Memory B cell (primary cell): ENCODE measurements around the gene CPN2.

Experiments used
- ATAC-seq: fragments of 150-1000 bp; cut with Tn5 transposase; 2 replicates; pipeline ENCODE4 v1.10.0; 2021; ENCODE audit warnings: low read depth, mild to moderate bottlenecking, moderate library complexity
- DNase-seq, 2 donors: peaks; one replicate each; pipeline ENCODE4 v3.0.0; 2022; ENCODE audit warnings: low spot score in 2 of 2
- H3K27ac Mint-ChIP-seq: one replicate; pipeline ENCODE4 v1.8.0; 2022; ENCODE audit warnings: mild to moderate bottlenecking, moderate library complexity, mixed read lengths
- H3K27me3 Mint-ChIP-seq: one replicate; pipeline ENCODE4 v1.8.0; 2022; ENCODE audit warnings: mixed read lengths
- H3K36me3 Mint-ChIP-seq: one replicate; pipeline ENCODE4 v1.8.0; 2022; ENCODE audit warnings: mild to moderate bottlenecking, mixed read lengths
- H3K4me1 Mint-ChIP-seq: one replicate; pipeline ENCODE4 v1.8.0; 2022; ENCODE audit warnings: mixed read lengths
- H3K4me3 Mint-ChIP-seq: one replicate; pipeline ENCODE4 v1.8.0; 2022; ENCODE audit warnings: mild to moderate bottlenecking, moderate library complexity, mixed read lengths
- H3K9me3 Mint-ChIP-seq: one replicate; pipeline ENCODE4 v1.8.0; 2022; ENCODE audit warnings: mixed read lengths

CPN2 gene

DNA sequence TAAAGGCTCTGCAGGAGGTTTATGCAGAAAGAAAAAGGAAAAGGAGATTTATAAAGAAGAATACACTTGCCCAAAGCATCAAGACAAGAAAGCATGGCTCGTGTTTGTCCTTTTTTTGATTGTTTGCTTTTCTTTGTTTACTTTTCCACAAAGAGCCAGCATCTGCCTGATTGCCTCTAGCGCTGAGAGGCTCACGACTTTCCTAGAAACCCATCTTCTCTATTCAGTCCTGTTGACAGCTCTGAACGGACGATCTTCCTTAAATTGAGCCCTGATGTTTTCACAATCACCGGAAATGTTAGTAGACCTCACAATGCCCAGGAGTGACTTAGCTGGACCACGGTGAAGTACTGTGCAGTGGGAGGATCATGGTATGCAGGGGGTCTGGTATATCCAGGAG lies 35.5 kb upstream of the CPN2 start:
- Mint-ChIP-seq H3K36me3 (no peaks in the 10 kb centered on the region), H3K9me3 (peaks cover 6% of the 10 kb centered on the region), H3K4me1 (no peaks in the 10 kb centered on the region), H3K4me3 (no peak overlapping the region), H3K27me3 (peaks cover 10% of the 10 kb centered on the region), H3K27ac (no peak overlapping the region)
- no peak for DNase-seq
- no peak for ATAC-seq

DNA sequence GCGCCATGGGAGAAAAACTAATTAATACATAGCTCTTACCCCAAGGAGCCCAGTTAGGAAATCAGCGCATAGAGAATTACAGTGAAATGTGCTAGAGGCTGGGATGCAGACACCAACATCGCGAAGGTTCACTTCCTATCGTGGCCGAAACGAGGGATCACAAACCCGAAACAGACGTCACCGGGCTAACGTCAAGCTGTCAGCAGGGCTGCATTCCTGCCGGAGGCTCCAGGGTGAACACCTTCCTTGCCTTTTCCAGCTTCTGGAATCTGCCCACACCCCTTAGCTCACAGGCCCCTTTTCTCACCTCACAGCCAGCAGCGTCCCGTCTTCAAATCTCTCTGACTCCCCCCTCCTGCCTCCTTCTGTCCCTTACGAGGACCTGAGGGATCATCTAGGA lies 34.9 kb upstream of the CPN2 start:
- peaks cover 6% of the 10 kb centered on the region for H3K9me3 Mint-ChIP-seq
- no peaks in the 10 kb centered on the region for H3K4me1 Mint-ChIP-seq
- no peak overlapping the region for H3K27ac Mint-ChIP-seq
- DNase-seq (no peak), ATAC-seq (no peak)
- peaks cover 13% of the 10 kb centered on the region for H3K27me3 Mint-ChIP-seq
- H3K4me3 Mint-ChIP-seq: no peak overlapping the region
- no peaks in the 10 kb centered on the region for H3K36me3 Mint-ChIP-seq

DNA sequence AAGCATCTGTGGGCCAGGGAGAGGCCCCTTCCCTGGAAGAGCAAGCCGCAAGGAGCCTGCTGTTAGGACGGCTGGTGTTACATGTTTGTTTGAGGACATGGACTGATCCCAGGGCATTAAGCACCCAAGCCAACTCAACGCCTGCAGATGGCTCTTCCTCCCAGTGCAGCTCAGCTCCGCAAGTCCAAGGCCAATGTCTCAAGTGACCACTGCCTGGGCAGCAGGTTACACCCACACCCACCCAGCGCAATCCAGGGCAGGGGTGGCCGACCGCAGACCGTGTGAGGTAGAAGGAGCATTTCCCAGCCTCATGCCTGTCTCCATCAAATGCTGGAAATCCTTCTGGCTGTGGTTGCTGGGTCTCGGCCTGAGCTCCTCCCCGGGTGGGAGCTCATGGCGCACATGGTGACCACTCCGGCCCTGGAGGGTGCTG lies 33.5 kb upstream of the CPN2 start:
- Mint-ChIP-seq H3K4me1 (no peaks in the 10 kb centered on the region), H3K4me3 (no peak overlapping the region), H3K27ac (no peak overlapping the region), H3K36me3 (no peaks in the 10 kb centered on the region), H3K27me3 (peaks cover 15% of the 10 kb centered on the region), H3K9me3 (no peaks in the 10 kb centered on the region)
- DNase-seq (no peak), ATAC-seq (no peak)

GRCh38 chr3:194384156-194384555 lies 33.0 kb upstream of the CPN2 start:
- H3K4me3 Mint-ChIP-seq: no peak overlapping the region
- H3K27ac Mint-ChIP-seq: no peak overlapping the region
- DNase-seq: no peak

GRCh38 chr3:194383276-194383940 lies 32.3 kb upstream of the CPN2 start:
- H3K27me3 Mint-ChIP-seq: peaks cover 15% of the 10 kb centered on the region
- no peak for DNase-seq
- H3K36me3 Mint-ChIP-seq: no peaks in the 10 kb centered on the region
- no peaks in the 10 kb centered on the region for H3K9me3 Mint-ChIP-seq
- H3K4me3 Mint-ChIP-seq: no peak overlapping the region
- H3K4me1 Mint-ChIP-seq: no peaks in the 10 kb centered on the region
- H3K27ac Mint-ChIP-seq: no peak overlapping the region
- no peak for ATAC-seq

More at GRCh38 chr3:194384156-194384555, 33.0 kb upstream of the CPN2 start:
- Mint-ChIP-seq H3K9me3 (no peaks in the 10 kb centered on the region), H3K27me3 (peaks cover 12% of the 10 kb centered on the region), H3K4me1 (no peaks in the 10 kb centered on the region), H3K36me3 (no peaks in the 10 kb centered on the region)
- ATAC-seq: no peak

GRCh38 chr3:194382892-194383223 lies 31.7 kb upstream of the CPN2 start:
- no peak overlapping the region for H3K27ac Mint-ChIP-seq
- peaks cover 17% of the 10 kb centered on the region for H3K27me3 Mint-ChIP-seq
- no peaks in the 10 kb centered on the region for H3K9me3 Mint-ChIP-seq
- H3K36me3 Mint-ChIP-seq: no peaks in the 10 kb centered on the region
- no peak overlapping the region for H3K4me3 Mint-ChIP-seq
- DNase-seq (no peak), ATAC-seq (no peak)
- no peaks in the 10 kb centered on the region for H3K4me1 Mint-ChIP-seq

- ATAC-seq: no peak
- Mint-ChIP-seq H3K27me3 (peaks cover 15% of the 10 kb centered on the region), H3K9me3 (no peaks in the 10 kb centered on the region), H3K27ac (no peak overlapping the region), H3K36me3 (no peaks in the 10 kb centered on the region), H3K4me1 (no peaks in the 10 kb centered on the region), H3K4me3 (no peak overlapping the region)
- no peak for DNase-seq
Observed at GRCh38 chr3:194382196-194382891, 31.2 kb upstream of the CPN2 start.

DNA sequence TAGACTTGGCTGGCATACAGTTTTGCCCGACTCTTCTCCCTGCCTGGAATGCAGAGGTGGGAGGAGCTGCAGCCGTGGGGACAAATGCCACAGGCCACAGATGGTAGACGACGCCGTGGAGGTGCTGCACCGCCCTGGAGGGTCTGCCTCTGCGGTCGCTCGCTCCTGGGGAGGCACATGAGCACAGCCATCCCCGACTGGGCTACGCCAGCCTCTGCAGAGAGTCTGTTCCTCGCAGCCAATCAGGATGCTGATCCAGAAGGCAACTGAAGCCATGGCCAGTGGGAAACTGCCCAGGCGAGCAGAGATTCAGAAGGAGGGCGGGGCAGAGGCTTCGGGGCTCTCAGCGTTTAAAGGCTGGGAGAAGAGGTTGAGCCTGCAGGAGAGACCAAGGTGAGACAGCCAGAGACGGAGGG lies 30.3 kb upstream of the CPN2 start:
- H3K9me3 Mint-ChIP-seq: no peaks in the 10 kb centered on the region
- DNase-seq: no peak
- H3K27me3 Mint-ChIP-seq: peaks cover 15% of the 10 kb centered on the region
- ATAC-seq: no peak
- no peak overlapping the region for H3K27ac Mint-ChIP-seq
- H3K4me3 Mint-ChIP-seq: no peak overlapping the region
- no peaks in the 10 kb centered on the region for H3K36me3 Mint-ChIP-seq
- H3K4me1 Mint-ChIP-seq: no peaks in the 10 kb centered on the region

GRCh38 chr3:194380326-194380725 lies 29.2 kb upstream of the CPN2 start:
- H3K4me3 Mint-ChIP-seq: no peak overlapping the region
- H3K27me3 Mint-ChIP-seq: peaks cover 18% of the 10 kb centered on the region
- no peaks in the 10 kb centered on the region for H3K9me3 Mint-ChIP-seq
- no peak overlapping the region for H3K27ac Mint-ChIP-seq
- no peaks in the 10 kb centered on the region for H3K36me3 Mint-ChIP-seq
- H3K4me1 Mint-ChIP-seq: no peaks in the 10 kb centered on the region
- ATAC-seq (no peak), DNase-seq (no peak)

GRCh38 chr3:194379651-194380050 lies 28.5 kb upstream of the CPN2 start:
- Mint-ChIP-seq H3K9me3 (no peaks in the 10 kb centered on the region), H3K4me1 (peaks cover 2% of the 10 kb centered on the region)
- DNase-seq: no peak

DNA sequence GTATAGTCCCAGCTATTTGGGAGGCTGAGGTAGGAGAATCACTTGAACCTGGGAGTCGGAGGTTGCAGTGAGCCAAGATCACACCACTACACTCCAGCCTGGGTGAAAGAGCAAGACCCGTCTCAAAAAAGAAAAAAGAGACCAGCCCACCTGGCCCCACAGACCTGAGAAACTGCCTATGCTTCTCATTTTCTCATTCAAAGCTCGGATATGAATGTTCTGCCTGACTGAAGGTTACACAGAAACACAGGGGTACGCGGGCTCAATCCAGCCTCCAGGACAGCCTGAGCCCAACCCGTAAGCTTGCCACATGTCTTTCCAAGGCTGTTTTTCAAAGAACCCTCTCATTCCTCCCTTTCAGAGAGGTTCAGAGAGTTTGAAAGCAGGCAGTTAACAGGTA lies 28.1 kb upstream of the CPN2 start:
- peaks cover 20% of the 10 kb centered on the region for H3K27me3 Mint-ChIP-seq

More at GRCh38 chr3:194379651-194380050, 28.5 kb upstream of the CPN2 start:
- H3K27ac Mint-ChIP-seq: no peak overlapping the region
- no peak overlapping the region for H3K4me3 Mint-ChIP-seq
- H3K27me3 Mint-ChIP-seq: peaks cover 20% of the 10 kb centered on the region
- no peaks in the 10 kb centered on the region for H3K36me3 Mint-ChIP-seq
- ATAC-seq: no peak

GRCh38 chr3:194377708-194378107 lies 26.6 kb upstream of the CPN2 start:
- DNase-seq (no peak), ATAC-seq (no peak)
- no peaks in the 10 kb centered on the region for H3K9me3 Mint-ChIP-seq
- H3K27ac Mint-ChIP-seq: no peak overlapping the region
- peaks cover 2% of the 10 kb centered on the region for H3K4me1 Mint-ChIP-seq
- peaks cover 21% of the 10 kb centered on the region for H3K27me3 Mint-ChIP-seq
- no peak overlapping the region for H3K4me3 Mint-ChIP-seq
- H3K36me3 Mint-ChIP-seq: no peaks in the 10 kb centered on the region

More for the DNA sequence above, 28.1 kb upstream of the CPN2 start:
- Mint-ChIP-seq H3K36me3 (no peaks in the 10 kb centered on the region), H3K4me3 (no peak overlapping the region), H3K9me3 (no peaks in the 10 kb centered on the region), H3K27ac (no peak overlapping the region), H3K4me1 (peaks cover 2% of the 10 kb centered on the region)
- no peak for ATAC-seq
- no peak for DNase-seq

DNA sequence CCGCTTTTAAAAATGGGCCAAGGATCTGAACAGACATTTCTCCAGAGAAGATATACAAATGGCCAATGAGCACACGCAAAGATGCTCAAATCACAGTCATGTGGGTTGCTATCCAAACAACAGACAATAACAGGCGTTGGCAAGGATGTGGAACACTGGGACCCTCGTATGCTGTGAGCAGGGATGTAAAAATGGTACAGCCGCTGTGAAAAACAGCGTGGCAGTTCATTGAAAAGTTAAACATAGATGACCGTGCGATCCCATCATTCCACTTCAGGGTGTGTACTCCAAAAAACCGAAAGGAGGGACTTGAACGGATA lies 25.1 kb upstream of the CPN2 start:
- peaks cover 29% of the 10 kb centered on the region for H3K27me3 Mint-ChIP-seq
- no peak for ATAC-seq
- H3K9me3 Mint-ChIP-seq: no peaks in the 10 kb centered on the region
- peaks cover 2% of the 10 kb centered on the region for H3K4me1 Mint-ChIP-seq
- H3K4me3 Mint-ChIP-seq: no peak overlapping the region
- no peak for DNase-seq
- no peak overlapping the region for H3K27ac Mint-ChIP-seq
- no peaks in the 10 kb centered on the region for H3K36me3 Mint-ChIP-seq

GRCh38 chr3:194375473-194376240 lies 24.5 kb upstream of the CPN2 start:
- Mint-ChIP-seq H3K27me3 (peaks cover 29% of the 10 kb centered on the region), H3K27ac (no peak overlapping the region), H3K36me3 (no peaks in the 10 kb centered on the region), H3K4me3 (no peak overlapping the region), H3K9me3 (no peaks in the 10 kb centered on the region), H3K4me1 (peaks cover 2% of the 10 kb centered on the region)
- ATAC-seq: no peak
- no peak for DNase-seq
